Tibial nerve (tissue), 4 donors: ENCODE measurements around the gene TMEM161A.

Experiments
- CTCF ChIP-seq, 5 experiments: fragments of 200-600 bp in 3 of 5; fragments of 450-650 bp in 2 of 5; sonication (generic) in 3 of 5; IDR thresholded peaks; one replicate each; pipeline ENCODE4 v1.5.1; 2016 to 2019; ENCODE audit warnings: antibody characterized with exemption in 5 of 5, mild to moderate bottlenecking in 3 of 5, moderate library complexity in 2 of 5
- EP300 ChIP-seq, 2 donors: sonication (generic); formaldehyde crosslinking; IDR thresholded peaks; one replicate each; pipeline ENCODE4 v1.6.1; 2017; ENCODE audit warnings: antibody characterized with exemption in 2 of 2, mild to moderate bottlenecking in 1 of 2
- POLR2A ChIP-seq, 2 donors: fragments of 450-650 bp; IDR thresholded peaks; one replicate each; pipeline ENCODE4 v1.6.1; 2017; ENCODE audit warnings: antibody characterized with exemption in 2 of 2, mild to moderate bottlenecking in 2 of 2, moderate library complexity in 2 of 2

- no peak for TF ChIP-seq CTCF (IDR thresholded peaks at IDR 0.05)
- no peak for TF ChIP-seq POLR2A (IDR thresholded peaks at IDR 0.05)
- peak in 1 of 2 donors; percentile 50 for TF ChIP-seq EP300 (IDR thresholded peaks at IDR 0.05)
Measured at GRCh38 chr19:19081642-19082151, 56.6 kb downstream of the TMEM161A start.
